CD4-positive, alpha-beta T cell (primary cell): ENCODE data around the gene TNFSF11. TPM values are rescaled to one million over a fixed set of nuclear protein-coding genes. Genes with fewer than 3 reads are reported as not detected.

Experiments used
- ATAC-seq: fragments of 200-7000 bp; cut with Tn5 transposase; one replicate; pipeline ENCODE4 v1.10.0; 2022; ENCODE audit warnings: mild to moderate bottlenecking; ENCODE audit not compliant: poor library complexity
- CTCF ChIA-PET: fragments of 350-600 bp; sonication (Branson Sonifier 250); formaldehyde crosslinking; loops from one replicate; lab custom pipeline; 2021; ENCODE audit warnings: antibody characterized with exemption, inconsistent platforms; lab: Charles Lee
- POLR2A ChIA-PET: fragments of 350-600 bp; sonication (Branson Sonifier 250); formaldehyde crosslinking; loops from one replicate; lab custom pipeline; 2021; ENCODE audit warnings: antibody characterized with exemption, inconsistent platforms; lab: Charles Lee
- DNase-seq, 14 experiments: peaks; one replicate each; pipeline ENCODE4 v3.0.0-alpha.2; 2013 to 2020; ENCODE audit warnings: mixed read lengths in 2 of 14
- H3K27ac ChIP-seq, 2 donors: one replicate each; pipeline versions ENCODE4 v1.5.1 to v1.7.0; 2013; ENCODE audit warnings: low read length in 2 of 2, low read depth in 1 of 2, mild to moderate bottlenecking in 1 of 2
- H3K27me3 ChIP-seq, 2 experiments: 1 replicate in 1 of 2; 2 replicates in 1 of 2; pipeline versions ENCODE4 v1.6.1 to v1.7.0; 2013; ENCODE audit warnings: low read length in 2 of 2, control low read depth in 1 of 2, mild to moderate bottlenecking in 1 of 2, moderate library complexity in 1 of 2; ENCODE audit not compliant: insufficient read depth in 2 of 2, control insufficient read depth in 1 of 2
- H3K36me3 ChIP-seq: one replicate; pipeline ENCODE4 v1.6.1; 2013; ENCODE audit warnings: low read length, control low read depth; ENCODE audit not compliant: insufficient read depth
- H3K4me1 ChIP-seq: one replicate; pipeline ENCODE4 v1.6.1; 2013; ENCODE audit warnings: low read length, control low read depth; ENCODE audit not compliant: insufficient read depth
- H3K4me3 ChIP-seq: one replicate; pipeline ENCODE4 v1.5.1; 2013; ENCODE audit warnings: mild to moderate bottlenecking, low read length, moderate library complexity
- H3K9me3 ChIP-seq, 2 experiments: 1 replicate in 1 of 2; 2 replicates in 1 of 2; pipeline versions ENCODE4 v1.6.1 to v1.7.0; 2013; ENCODE audit warnings: low read length in 2 of 2, mild to moderate bottlenecking in 2 of 2, control low read depth in 1 of 2, moderate library complexity in 1 of 2; ENCODE audit not compliant: control insufficient read depth in 1 of 2, insufficient read depth in 1 of 2
- H3K27ac Mint-ChIP-seq: one replicate; pipeline ENCODE4 v1.8.0; 2020; ENCODE audit warnings: mixed read lengths
- H3K27me3 Mint-ChIP-seq: one replicate; pipeline ENCODE4 v1.8.0; 2021; ENCODE audit warnings: mixed read lengths
- H3K36me3 Mint-ChIP-seq: one replicate; pipeline ENCODE4 v1.8.0; 2021; ENCODE audit warnings: low read depth, mixed read lengths
- H3K4me1 Mint-ChIP-seq: one replicate; pipeline ENCODE4 v1.8.0; 2021; ENCODE audit warnings: low read depth, mixed read lengths
- H3K4me3 Mint-ChIP-seq: one replicate; pipeline ENCODE4 v1.8.0; 2020; ENCODE audit warnings: mild to moderate bottlenecking, mixed read lengths
- H3K9me3 Mint-ChIP-seq: one replicate; pipeline ENCODE4 v1.8.0; 2020; ENCODE audit warnings: mixed read lengths
- CTCF ChIP-seq: fragments of 200-600 bp; IDR thresholded peaks from one replicate; pipeline ENCODE4 v1.8.0; 2022; ENCODE audit warnings: antibody characterized with exemption, mild to moderate bottlenecking
- intact Hi-C, 2 experiments: fragments of 100-400 bp; cut with DNase I in 1 of 2; cut with micrococcal nuclease in 1 of 2; formaldehyde crosslinking; loops; one replicate each; pipeline versions ENCODE4 v1.15.1 to v1.9.0; 2023 to 2025; cut with DNase I, micrococcal nuclease
- total RNA-seq, 174 experiments: library from RNA in 2 of 174; stranded (reverse) in 2 of 174; gene quantifications; one replicate each; pipeline ENCODE4 v1.2.3 and lab custom pipeline; 2021 to 2026

TNFSF11 gene
- total RNA-seq, 2 experiments from 2014 or later: 0.38 to 0.45 TPM

GRCh38 chr13:42653679-42654078 is 79.7 kb downstream of the TNFSF11 start:
- no peaks in the 10 kb centered on the region for H3K4me1 Mint-ChIP-seq
- no peak overlapping the region for H3K27ac Mint-ChIP-seq
- intact Hi-C loops: no loop called here
- H3K27me3 ChIP-seq: peaks cover 10 to 13% of the 10 kb centered on the region in 2 experiments
- no peak overlapping the region for H3K4me3 Mint-ChIP-seq
- no peak for TF ChIP-seq CTCF
- ATAC-seq (no peak), DNase-seq (no peak)
- H3K4me3 ChIP-seq: no peak overlapping the region
- POLR2A ChIA-PET: no interaction called here
- H3K27me3 Mint-ChIP-seq: peaks cover 60% of the 10 kb centered on the region
- H3K36me3 ChIP-seq: no peaks in the 10 kb centered on the region
- H3K9me3 Mint-ChIP-seq: no peaks in the 10 kb centered on the region
- H3K9me3 ChIP-seq: no peaks in the 10 kb centered on the region
- H3K4me1 ChIP-seq: no peaks in the 10 kb centered on the region
- CTCF ChIA-PET: no interaction called here
- no peaks in the 10 kb centered on the region for H3K36me3 Mint-ChIP-seq
- no peak overlapping the region for H3K27ac ChIP-seq

- no peak overlapping the region for H3K27ac Mint-ChIP-seq
- intact Hi-C loops: no loop called here
- ATAC-seq (no peak), DNase-seq (no peak)
- no peaks in the 10 kb centered on the region for H3K9me3 ChIP-seq
- ChIA-PET CTCF (no interaction called here), POLR2A (no interaction called here)
- H3K36me3 ChIP-seq: no peaks in the 10 kb centered on the region
- peaks cover 13% of the 10 kb centered on the region in 2 experiments for H3K27me3 ChIP-seq
- no peaks in the 10 kb centered on the region for H3K4me1 ChIP-seq
- H3K27me3 Mint-ChIP-seq: peaks cover 66% of the 10 kb centered on the region
- no peak overlapping the region for H3K4me3 ChIP-seq
- H3K27ac ChIP-seq: no peak overlapping the region
- no peaks in the 10 kb centered on the region for H3K4me1 Mint-ChIP-seq
- H3K36me3 Mint-ChIP-seq: no peaks in the 10 kb centered on the region
- H3K4me3 Mint-ChIP-seq: no peak overlapping the region
- H3K9me3 Mint-ChIP-seq: no peaks in the 10 kb centered on the region
- no peak for TF ChIP-seq CTCF
Measured at GRCh38 chr13:42654212-42654611, 80.3 kb downstream of the TNFSF11 start.

- Histone ChIP-seq H3K27ac (no peak overlapping the region), H3K4me3 (no peak overlapping the region), H3K4me1 (no peaks in the 10 kb centered on the region), H3K9me3 (no peaks in the 10 kb centered on the region), H3K27me3 (peaks cover 13% of the 10 kb centered on the region in 2 experiments), H3K36me3 (no peaks in the 10 kb centered on the region)
- DNase-seq: no peak
- intact Hi-C loops: no loop called here
- Mint-ChIP-seq H3K27ac (no peak overlapping the region), H3K4me3 (no peak overlapping the region), H3K27me3 (peaks cover 67% of the 10 kb centered on the region), H3K36me3 (no peaks in the 10 kb centered on the region), H3K9me3 (no peaks in the 10 kb centered on the region), H3K4me1 (no peaks in the 10 kb centered on the region)
- TF ChIP-seq CTCF: no peak
- ChIA-PET POLR2A (no interaction called here), CTCF (no interaction called here)
- ATAC-seq: no peak
Measured at GRCh38 chr13:42654722-42655121, 80.8 kb downstream of the TNFSF11 start.
